ENCODE data around the gene PLK5.
"Not testable (repeated sequence)": the region's sequence is repeated elsewhere in the genome, so short reads cannot be mapped to it uniquely, and the experiment has no call there.

PLK5 gene

DNA sequence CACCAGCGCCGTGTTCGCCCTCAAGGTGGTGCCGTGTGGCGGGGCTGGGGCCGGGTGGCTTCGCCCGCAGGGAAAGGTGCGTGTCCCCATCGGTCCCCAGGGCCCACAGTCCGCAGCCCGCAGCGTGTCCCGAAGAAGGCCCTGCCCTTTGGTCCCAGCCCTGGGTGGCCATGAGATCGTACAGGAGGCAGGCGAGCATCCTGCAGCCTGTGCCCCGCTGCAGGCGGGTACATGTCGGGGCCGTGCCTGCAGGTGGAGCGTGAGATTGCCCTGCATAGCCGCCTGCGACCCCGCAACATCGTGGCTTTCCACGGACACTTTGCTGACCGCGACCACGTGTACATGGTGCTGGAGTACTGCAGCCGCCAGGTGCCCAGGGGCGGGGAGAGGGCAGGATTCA, 1.5 kb downstream of the PLK5 start:
- no peak for DNase-seq (ENCODE audit: low read depth in 2 of 2)

DNA sequence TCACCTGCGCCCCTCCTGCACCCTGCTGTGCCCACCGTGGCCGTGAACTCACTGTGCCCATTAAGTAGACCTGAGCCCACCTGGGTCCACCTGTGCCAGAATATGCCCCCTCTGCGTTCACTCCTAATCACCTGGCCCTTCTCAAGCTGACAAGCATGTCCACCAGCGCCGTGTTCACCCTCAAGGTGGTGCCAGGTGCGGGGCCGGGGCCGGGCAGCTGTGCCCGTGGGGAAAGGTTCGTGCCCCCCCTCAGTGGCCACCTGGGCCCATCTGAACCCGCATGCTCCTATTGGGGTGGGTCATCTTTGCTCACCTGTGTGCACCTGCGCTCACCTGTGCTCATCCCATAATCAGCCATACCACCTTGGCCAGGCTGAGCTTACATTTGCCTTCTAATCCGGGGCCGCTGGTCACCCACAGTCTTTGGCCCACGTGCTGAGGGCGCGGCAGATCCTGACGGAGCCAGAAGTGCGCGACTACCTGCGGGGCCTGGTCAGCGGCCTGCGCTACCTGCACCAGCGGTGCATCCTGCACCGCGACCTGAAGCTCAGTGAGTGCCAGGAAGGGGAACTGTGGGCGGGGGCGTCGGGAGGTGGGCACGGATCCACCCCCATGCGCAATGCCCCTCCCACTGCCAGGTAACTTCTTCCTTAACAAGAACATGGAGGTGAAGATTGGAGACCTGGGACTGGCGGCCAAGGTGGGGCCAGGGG, 2.3 kb downstream of the PLK5 start:
- DNase-seq (ENCODE audit: low read depth in 2 of 2): no peak

DNA sequence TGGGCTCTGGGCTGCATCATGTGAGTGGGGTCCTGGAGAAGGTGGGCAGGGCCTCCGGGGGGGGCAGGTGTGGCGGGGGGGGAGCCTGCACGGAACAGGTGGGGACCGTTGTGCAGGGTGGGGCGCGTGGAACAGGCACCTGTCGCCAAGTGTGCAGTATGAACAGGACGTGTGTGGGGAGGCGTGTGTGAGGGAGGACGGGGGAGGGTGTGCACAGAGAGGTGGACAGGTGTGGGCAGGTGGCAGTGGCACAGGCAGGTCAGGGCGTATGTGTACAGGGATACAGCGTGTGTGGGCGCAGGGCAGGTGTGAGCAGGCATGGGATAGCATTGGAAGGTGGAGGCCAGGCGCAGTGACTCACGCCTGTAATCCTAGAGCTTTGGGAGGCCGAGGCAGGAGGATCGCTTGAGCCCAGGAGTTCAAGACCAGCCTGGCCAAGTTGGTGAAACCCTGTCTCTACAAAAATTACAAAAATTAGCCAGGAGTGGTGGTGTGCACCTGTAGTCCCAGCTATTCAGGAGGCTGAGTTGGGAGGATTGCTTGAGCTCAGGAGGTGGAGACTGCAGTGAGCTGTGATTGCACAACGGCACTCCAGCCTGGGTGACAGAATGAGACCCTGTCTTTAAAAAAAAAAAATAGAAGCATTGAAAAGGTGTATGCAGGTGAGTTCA, 3.2 kb downstream of the PLK5 start:
- DNase-seq (ENCODE audit: low read depth in 2 of 2): no peak

DNA sequence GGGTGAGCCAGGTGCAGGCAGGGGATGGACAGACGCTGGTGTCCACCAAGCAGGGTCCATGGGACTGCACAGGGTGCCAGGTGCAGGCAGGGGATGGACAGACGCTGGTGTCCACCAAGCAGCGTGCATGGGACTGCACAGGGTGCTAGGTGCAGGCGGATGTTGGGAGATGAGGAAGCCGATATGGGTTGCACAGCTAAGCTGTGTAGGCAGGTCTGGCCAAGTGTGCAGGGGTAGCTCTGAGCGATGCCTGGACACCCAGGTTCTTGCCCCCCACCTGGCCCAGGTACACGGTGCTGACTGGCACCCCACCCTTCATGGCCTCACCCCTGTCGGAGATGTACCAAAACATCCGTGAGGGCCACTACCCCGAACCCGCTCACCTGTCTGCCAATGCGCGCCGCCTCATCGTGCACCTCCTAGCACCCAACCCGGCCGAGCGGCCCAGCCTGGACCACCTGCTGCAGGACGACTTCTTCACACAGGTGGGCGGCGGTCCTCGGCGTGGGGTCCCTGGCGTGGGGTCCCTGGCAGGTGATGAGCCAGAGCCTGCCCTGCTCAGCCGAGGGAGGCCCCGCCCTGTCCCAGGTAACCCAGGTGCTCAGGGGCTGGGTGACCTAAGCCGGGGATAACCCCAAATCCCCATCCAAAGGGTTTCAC, 3.9 kb downstream of the PLK5 start:
- DNase-seq (ENCODE audit: low read depth in 2 of 2): no peak

DNA sequence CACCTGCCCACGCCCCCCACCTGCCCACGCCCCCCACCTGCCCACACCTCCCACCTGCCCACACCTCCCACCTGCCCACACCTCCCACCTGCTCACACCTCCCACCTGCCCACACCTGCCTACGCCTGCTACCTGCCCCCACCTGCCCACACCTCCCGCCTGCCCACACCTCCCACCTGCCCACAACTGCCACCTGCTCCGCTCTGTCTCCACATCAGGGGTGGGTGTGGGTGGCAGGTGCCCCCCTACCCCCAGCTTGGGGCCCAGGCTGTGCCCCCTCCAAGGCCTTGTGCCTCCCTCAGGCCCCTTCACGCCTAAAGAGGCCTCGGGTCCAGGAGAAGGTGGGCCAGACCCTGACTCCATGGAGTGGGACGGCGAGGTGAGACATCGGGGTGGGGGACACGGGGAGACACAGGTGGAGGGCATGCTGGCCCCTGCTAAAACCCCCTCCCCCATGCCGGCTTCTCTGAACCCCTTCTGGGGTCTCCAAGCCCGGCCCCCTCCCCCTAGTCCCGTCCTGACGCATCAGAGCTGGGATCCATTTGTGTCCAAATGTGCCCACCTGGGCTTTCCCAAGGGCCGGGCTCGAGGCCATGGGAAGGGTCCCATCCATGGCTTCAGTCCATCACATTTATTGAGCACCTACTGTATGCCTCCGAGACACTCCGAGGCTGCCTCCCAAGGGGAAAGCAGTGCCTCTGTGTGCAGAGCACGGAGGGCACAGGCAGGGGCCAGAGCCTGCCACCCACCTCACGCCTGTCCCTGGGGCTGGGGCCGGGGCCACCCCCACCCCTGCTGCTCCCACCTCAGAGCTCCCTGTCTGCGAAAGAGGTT, 4.9 kb downstream of the PLK5 start:
- DNase-seq (ENCODE audit: low read depth in 2 of 2): no peak

DNA sequence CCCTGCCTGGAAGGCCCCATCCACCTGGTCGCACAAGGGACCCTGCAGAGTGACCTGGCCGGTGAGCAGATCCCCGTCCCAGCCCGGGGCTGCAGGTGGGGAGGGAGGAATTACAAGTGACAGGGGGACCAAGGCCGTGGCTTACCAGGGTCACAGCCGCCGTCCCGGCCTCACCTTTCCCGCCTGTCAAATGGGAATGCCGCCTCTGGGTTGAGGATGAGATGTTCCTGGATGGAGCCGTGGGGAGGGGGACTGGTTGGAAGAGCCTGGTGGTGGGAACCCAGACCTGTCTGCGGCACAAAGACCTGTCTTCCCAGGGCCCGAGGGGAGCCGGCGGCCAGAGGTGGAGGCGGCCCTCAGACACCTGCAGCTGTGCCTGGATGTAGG, 5.5 kb downstream of the PLK5 start:
- DNase-seq (ENCODE audit: low read depth in 2 of 2): no peak

DNA sequence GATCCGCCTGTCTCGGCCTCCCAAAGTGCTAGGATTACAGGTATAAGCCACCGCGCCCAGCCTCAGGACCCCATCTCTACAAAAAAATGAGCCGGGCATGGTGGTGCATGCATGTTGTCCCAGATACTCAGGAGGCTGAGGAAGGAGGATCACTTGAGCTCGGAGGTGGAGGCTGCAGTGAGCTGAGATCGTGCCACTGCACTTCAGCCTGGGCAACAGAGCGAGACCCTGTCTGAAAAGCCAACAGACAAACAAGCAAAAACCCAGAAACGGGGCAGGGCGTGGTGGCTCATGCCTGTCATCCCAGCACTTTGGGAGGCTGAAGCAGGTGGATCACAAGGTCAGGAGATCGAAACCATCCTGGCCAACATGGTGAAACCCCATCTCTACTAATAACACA, 7.0 kb downstream of the PLK5 start:
- not testable (repeated sequence) for DNase-seq (ENCODE audit: low read depth in 2 of 2)

DNA sequence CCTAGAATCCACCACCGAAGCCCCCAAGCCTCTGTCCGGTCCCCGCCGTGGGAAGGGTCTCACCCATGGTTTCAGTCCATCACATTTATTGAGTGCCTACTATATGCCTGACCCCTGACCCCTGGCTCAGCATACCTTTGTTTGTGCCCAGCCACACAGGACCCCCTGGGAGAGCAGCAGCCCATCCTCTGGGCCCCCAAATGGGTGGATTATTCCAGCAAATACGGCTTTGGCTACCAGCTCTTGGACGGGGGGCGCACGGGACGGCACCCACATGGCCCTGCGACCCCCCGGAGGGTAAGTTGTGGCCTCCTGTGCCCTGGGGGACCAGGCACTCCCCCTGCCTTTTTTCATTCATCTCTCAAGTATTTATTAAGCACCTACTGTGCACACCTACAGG, 7.7 kb downstream of the PLK5 start:
- no peak for DNase-seq (ENCODE audit: low read depth in 2 of 2)

DNA sequence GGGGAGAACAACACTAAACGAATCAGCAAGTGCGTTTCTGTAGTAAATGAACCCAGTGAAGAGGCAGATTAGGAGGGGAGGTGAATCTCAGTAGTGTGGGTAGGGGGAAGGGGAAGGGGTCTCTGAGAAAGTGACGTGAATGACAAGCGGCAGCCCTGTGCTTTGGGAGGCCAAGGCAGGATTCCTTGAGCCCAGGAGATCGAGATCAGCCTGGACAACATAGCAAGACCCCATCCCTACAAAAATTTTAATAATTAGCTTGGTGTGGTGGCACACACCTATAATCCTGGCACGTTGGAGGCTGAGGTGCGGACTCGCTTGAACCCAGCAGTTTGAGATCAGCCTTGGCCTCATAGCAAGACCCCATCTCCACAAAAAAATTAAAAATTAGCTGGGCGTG, 8.1 kb downstream of the PLK5 start:
- DNase-seq (ENCODE audit: low read depth in 2 of 2): no peak

DNA sequence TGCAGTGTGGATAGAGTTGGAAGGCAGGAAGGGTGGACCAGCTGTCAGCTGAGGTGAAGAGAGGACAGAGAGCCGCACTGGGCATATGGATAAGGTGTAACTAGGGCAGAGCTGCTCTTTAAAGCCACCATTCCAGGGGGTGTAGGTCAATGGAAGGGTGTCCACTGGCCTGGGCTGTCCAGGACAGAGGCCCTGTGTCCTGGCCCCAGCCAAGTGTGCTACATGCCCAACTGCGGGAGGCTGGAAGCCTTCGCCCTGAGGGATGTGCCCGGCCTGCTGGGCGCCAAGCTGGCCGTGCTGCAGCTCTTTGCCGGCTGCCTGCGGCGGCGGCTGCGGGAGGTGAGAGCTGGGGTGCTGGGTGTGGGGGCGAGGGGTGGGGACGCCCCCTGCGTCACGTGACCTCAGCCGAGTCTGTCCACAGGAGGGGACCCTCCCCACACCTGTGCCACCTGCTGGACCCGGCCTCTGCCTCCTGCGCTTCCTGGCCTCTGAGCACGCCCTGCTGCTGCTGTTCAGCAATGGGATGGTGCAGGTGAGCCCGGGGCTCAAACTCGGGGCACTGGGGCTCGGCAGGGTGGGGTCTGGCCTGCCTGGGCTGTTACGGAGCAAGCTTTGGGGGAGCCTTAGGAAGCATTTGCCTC, 9.8 kb downstream of the PLK5 start:
- no peak for DNase-seq (ENCODE audit: low read depth in 2 of 2)

DNA sequence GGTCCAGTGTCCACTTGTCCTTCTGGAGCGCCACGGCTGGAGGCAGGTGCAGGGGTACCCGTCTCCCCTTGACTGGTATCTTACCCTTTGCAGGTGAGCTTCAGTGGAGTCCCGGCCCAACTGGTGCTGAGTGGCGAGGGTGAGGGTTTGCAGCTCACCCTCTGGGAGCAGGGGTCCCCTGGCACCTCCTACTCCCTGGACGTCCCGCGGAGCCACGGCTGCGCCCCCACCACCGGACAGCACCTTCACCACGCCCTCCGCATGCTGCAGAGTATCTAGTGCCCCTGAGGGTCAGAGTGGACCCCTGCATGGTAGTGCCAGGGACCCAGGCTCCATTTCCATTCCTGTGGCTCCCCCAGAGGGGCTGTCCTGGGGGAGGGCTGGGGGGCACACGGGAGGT, 11.1 kb downstream of the PLK5 start:
- DNase-seq (ENCODE audit: low read depth in 2 of 2): no peak

DNA sequence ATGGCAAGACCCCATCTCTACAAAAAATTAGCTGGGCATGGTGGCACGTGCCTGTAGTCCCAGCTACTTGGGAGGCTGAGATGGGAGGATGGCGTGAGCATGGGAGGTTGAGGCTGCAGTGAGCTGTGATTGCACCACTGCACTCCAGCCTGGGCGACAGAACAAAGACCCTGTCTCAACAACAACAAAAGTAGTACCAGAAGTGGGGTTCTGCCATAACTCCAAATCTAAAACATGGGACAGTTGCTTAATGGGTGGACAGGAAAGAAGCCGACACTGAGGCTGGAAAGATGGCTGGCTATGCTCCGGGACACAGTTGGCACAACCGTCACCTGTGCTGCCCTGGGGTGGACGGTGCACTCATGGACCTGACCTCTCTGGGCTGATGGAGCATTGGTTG, 11.8 kb downstream of the PLK5 start:
- DNase-seq (ENCODE audit: low read depth in 2 of 2): not testable (repeated sequence)

DNA sequence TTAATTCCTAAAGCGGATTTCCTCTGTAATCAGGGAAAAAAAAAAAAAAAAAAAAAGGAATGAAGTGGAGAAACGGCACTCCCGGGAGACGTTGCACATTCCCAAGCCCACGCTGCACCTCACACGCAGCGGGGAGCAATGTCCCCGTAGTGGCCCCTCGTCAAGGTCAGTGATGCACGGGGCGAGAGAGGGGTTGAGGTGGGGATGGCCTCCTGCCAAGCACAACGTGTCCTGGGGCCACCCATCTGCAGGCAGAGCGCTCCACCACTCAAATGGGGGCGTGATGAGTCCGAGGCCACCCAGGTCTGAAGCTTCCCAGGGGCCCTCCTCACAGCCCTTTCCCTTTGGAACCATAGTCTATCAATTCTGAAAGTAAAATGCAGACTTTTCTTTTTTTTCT, 15.1 kb downstream of the PLK5 start:
- no peak for DNase-seq (ENCODE audit: low read depth in 2 of 2)

DNA sequence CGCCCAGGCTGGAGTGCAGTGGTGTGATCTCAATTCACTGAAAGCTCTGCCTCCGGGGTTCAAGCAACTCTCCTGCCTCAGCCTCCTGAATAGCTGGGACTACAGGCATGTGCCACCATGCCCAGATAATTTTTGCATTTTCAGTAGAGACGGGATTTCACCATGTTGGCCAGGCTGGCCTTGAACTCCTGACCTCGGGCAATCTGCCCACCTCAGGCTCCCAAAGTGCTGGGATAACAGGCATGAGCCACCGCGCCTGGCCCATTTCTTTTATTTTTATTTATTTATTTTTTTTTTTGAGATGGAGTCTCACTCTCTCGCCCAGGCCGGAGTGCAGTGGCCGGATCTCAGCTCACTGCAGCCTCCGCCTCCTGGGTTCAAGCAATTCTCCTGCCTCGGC, 15.9 kb downstream of the PLK5 start:
- DNase-seq (ENCODE audit: low read depth in 2 of 2): not testable (repeated sequence)

DNA sequence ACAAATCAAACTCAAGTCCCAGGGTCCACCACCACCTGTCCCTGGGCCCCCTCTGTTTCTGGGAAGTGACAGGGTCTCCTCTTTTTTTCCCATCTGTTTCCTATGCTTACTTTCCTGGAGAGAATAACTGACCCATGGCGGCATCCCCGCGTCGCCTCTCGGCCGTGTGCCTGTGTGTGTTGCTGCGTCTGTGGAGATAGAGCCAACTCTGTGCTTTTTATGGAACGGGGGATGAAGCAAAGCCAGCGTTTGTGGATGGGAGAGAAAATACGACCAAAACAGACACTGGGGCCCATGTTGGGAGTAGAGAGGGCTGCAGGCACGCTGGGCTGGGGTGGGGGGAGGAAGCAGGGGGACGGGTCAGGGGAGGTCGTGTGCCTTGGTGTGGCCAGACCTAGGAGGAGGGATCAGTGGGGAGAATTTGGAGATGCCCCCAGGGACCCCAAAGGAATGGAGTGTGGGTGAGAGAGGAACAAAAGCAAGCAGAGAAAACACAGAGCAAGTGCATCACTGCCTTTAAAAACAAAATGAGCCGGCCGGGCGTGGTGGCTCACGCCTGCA, 16.6 kb downstream of the PLK5 start:
- no peak for DNase-seq (ENCODE audit: low read depth in 2 of 2)

DNA sequence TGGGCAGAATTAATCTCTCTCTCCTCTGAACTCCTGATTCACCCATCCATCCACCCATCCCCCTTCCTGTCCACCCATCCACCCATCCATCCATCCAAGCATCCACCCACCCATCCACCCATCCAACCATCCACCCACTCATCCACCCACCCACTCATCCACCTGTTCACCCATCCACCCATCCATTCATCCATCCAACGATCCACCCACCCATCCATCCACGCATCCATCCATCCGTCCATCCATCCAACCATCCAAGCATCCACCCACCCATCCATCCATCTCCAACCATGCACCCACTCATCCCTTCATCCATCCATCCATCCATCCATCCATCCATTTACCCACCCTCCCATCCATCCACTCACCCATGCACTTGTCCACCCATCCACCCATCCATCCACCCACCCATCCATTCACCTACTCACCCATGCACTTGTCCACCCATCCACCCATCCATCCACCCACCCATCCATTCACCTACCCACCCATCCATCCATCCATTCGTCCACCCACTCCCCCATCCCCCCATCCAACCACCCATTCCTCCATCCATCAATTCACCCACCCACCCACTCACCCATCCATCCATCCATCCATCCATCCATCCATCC, 25.6 kb downstream of the PLK5 start:
- DNase-seq (ENCODE audit: low read depth in 2 of 2): no peak

DNA sequence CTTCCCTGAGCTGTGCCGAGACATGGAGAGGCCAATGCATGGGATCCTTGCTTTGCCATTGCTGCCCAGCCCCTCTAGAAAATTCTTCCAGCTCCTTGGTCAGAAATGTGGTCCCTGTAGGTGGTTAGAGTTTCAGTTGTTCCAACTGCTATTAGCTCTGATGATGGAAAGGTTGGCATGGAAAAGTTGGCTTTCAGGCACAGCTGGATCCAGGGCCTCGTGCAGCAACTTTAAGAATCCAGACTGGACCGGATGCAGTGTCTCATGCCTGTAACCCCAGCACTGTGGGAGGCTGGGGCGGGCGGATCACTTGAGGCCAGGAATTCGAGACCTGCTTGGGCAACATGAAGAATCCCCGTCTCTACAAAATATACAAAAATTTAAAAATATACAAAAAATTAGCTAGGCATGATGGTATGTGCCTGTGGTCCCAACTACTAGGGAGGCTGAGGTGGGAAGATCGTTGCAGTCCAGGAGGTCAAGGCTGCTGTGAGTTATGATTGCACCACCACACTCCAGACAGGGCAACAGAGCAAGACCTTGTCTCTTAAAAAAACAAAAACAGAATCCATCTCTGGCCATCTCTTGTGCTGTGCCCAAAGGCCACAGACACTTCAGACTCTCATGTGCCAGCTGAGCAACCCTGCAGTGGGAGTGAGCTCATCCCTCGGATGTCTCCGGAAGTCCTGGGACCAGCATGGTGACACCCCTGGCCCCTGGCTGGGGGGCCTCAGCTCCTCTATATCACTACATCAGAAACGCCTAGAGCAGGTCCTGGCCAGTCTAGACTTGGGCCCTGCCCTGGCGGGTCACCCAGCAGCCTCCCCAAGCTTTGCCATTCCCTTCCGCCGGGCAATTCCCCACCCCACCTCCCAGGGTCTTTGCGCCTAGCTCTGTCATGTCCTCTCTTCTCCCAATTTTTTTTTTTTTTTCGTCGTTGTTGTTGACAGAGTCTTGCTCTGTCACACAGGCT, 27.5 kb downstream of the PLK5 start:
- no peak for DNase-seq (ENCODE audit: low read depth in 2 of 2)

DNA sequence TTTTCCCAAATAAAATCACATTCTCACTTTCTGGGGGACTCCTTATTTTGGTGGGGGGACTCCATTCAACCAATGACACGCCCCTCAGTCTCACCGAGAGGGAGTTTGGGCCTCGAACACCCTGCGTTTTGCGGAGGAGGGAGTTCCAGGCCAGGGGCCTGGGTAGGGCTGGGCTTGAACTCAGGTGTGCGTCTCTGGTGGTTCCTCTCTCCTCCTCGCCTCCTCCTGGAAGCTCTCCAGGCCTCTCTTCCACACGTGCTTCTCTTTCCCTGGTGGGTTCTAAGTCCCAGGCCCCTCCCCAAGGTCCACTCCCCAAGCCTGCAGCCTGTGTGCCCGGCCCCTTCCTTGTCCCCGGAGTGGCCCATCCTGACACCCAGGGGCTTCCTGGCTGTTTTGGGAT, 29.5 kb downstream of the PLK5 start:
- no peak for DNase-seq (ENCODE audit: low read depth in 2 of 2)

DNA sequence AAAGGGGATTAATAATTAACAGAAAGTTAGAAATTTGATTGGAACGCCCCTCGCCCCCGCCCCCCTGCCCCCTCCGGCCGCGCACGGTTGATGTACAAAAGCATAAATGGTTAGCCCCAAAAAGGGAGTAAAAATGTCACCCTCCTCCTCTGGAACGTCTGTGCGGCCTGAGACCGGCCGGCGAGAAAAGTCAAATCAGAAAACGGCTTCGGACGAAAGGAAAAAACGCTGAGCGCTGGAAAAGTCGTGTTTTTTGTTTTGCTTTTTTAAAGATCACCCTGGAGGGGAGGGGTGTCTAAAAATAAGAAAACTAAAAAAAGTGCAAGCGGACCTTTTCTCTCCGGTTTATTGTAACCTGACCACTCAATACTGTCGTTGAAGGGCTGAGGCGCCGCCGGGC, 31.1 kb downstream of the PLK5 start:
- DNase-seq (ENCODE audit: low read depth in 2 of 2): no peak

Measured in stimulated activated CD4-positive, alpha-beta T cell treated with anti-CD3 and anti-CD28 coated beads, Interleukin-12 subunit alpha, Interleukin-12 subunit beta, amount 100 ng/mL, for 24 hours (primary cell).